HG03175 (cell line): ENCODE data around the gene SWAP70.
"Not testable (repeated sequence)": the region's sequence is repeated elsewhere in the genome, so short reads cannot be mapped to it uniquely, and the experiment has no call there.

Source experiments
- ATAC-seq: cut with Tn5 transposase; IDR thresholded peaks from one replicate; pipeline ENCODE4 v1.9.1; 2021; ENCODE audit warnings: mild to moderate bottlenecking, moderate library complexity; ENCODE audit not compliant: unreplicated experiment

Gene SWAP70

GRCh38 chr11:9663699-9664275 is at the start of gene SWAP70:
Gene SWAP70 (plus strand): TSS chr11:9664077. CDS start chr11:9664180, 103 bp downstream.
- ATAC-seq, result peak; percentile 84

GRCh38 chr11:9615031-9615451 is 48.8 kb upstream of the SWAP70 start:
- ATAC-seq, result peak; percentile 52

GRCh38 chr11:9616042-9616675 is 47.7 kb upstream of the SWAP70 start:
- no peak for ATAC-seq

DNA sequence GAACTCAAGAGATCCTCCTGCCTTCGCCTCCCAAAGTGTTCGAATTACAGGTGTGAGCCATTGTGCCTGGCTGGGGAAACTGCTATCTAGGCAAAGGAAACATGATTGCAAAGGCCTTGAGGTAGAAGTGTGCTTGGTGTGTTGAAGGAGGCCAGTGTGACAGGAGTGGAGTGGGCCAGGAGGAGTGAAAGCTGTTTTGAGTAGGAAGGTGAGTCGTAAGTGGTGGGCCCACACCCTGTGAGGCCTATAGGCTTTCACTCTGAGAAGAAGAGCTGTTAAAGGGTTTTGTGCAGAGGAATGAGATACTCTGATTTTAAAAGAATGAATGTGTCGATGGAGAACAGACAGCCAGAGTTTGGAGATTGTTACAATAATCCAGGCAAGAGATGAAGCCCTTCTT is 47.0 kb upstream of the SWAP70 start:
- ATAC-seq, result no peak

GRCh38 chr11:9617940-9618339 is 45.9 kb upstream of the SWAP70 start:
- ATAC-seq, result no peak

DNA sequence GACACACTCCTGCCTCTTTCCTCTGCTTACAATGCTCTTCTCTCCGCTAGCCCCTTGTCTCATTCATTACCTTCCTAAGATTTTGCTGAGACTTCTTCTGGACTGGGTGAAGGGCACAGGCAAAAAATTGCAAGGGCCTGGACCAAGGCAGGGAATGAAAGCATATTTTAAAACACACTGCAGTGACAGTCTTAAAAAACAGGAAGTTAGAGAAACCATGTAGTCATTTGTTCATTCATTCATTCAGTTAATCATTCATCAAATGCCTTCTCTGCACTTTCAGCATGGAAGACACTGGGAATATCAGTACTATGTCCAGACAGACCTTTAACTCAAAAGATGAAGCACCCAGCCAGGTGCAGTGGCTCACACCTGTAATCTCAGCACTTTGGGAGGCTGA is 44.9 kb upstream of the SWAP70 start:
- no peak for ATAC-seq

- no peak for ATAC-seq
Observed at GRCh38 chr11:9619971-9620370, 43.9 kb upstream of the SWAP70 start.

DNA sequence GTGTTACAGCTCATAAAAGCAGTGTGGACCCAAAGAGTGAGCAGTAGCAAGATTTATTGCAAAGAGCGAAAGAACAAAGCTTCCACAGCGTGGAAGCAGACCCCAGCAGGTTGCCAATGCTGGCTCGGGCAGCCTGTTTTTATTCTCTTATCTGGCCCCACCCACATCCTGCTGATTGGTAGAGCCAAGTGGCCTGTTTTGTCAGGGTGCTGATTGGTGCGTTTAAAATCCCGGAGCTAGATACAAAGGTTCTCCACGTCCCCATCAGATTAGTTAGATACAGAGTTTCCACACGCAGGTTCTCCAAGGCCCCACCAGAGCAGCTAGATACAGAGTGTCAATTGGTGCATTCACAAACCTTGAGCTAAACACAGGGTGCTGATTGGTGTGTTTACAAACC is 41.5 kb upstream of the SWAP70 start:
- ATAC-seq, result not testable (repeated sequence)

DNA sequence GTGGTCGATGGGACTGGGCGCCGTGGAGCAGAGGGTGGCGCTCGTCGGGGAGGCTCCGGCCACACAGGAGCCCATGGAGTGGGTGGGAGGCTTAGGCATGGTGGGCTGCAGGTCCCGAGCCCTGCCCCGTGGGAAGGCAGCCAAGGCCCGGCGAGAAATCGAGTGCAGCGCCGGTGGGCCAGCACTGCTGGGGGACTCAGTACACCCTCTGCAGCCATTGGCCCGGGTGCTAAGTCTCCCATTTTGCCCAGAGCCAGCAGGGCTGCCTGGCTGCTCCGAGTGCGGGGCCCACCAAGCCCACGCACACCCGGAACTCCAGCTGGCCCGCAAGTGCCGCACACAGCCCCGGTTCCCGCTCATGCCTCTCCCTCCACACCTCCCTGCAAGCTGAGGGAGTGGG is 40.8 kb upstream of the SWAP70 start:
- not testable (repeated sequence) for ATAC-seq

DNA sequence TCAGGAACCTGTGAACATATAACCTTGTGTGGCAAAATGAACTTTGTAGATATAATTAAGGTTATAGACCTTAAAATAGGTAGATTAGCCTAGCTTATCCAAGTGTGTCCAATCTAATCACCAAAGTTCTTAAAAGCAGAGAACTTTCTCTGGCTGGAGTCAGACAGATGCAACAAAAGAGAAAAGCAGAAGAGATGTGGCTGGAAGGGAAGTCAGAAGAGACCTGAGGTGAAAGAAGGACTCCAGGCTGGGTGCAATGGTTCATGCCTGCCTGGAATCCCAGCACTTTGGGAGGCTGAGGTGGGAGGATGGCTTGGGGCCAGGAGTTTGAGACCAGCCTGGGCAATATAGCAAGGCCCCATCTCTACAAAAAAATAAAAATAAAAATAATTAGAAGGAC is 39.4 kb upstream of the SWAP70 start:
- no peak for ATAC-seq

- ATAC-seq, result no peak
Observed at GRCh38 chr11:9625162-9625561, 38.7 kb upstream of the SWAP70 start.

DNA sequence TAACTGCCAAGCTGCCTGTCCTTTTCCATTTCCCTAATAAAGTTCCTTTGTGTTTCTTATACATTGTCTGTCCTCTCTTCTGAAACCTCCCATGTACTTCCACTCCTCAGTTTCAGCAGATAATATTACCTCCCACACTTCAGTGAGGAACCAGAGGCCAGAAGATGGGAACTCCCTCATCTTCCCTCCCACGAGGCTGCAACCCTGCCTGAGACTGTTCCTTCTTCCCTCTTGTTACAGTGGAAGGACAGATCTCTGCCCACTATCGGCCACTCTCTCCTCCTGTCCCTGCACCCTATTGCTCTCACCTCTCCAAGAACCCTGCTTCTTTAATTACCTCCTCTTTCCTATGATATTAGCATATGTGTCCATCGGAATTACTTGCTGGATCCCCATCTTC is 38.1 kb upstream of the SWAP70 start:
- no peak for ATAC-seq

- ATAC-seq, result peak; percentile 72
Observed at GRCh38 chr11:9626496-9627394, 37.1 kb upstream of the SWAP70 start.

DNA sequence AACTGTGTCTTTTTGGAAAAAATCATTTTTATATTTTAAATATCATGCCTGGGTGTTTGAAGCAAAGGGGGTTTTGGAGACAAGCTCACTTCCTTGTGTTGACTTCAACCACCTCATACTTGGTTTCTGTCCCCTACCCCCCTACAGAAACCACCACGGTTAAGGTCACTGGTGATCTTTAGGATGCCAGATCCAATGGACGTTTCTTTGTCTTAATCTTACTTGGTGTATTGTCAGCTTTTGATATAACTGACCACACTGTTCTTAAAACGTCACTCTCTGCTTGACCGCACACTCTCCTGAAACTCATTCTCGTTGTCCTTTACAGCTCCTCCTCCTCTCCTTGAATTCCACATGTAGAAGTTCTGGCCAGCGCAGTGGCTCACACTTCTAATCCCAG is 34.8 kb upstream of the SWAP70 start:
- ATAC-seq, result no peak

DNA sequence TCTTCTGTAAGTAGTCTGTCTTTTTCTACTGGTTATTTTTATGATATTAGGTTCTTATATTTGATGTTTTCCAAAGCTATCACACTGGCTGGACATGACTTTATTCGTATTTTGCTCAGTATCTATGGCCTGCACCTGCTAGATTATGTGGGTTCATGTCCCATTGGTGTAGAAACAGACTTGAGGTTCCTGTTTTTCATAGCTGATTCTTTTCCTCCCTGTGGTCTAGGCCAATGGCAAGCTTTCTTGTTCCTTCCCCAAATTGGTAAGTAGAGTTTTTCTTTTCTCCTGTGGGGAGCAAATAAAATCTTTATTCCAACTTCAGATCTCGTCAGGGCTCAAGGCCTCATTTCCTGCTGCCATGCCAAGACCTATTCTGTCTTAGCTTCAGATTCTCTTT is 30.2 kb upstream of the SWAP70 start:
- no peak for ATAC-seq

GRCh38 chr11:9636691-9637090 is 27.2 kb upstream of the SWAP70 start:
- ATAC-seq, result no peak

- ATAC-seq, result no peak
Observed at GRCh38 chr11:9639099-9639498, 24.8 kb upstream of the SWAP70 start.

- peak; percentile 62 for ATAC-seq
Observed at GRCh38 chr11:9639985-9640384, 23.9 kb upstream of the SWAP70 start.

- ATAC-seq, result no peak
Observed at GRCh38 chr11:9642894-9643293, 21.0 kb upstream of the SWAP70 start.

GRCh38 chr11:9643751-9644150 is 20.1 kb upstream of the SWAP70 start:
- ATAC-seq, result peak; percentile 83

DNA sequence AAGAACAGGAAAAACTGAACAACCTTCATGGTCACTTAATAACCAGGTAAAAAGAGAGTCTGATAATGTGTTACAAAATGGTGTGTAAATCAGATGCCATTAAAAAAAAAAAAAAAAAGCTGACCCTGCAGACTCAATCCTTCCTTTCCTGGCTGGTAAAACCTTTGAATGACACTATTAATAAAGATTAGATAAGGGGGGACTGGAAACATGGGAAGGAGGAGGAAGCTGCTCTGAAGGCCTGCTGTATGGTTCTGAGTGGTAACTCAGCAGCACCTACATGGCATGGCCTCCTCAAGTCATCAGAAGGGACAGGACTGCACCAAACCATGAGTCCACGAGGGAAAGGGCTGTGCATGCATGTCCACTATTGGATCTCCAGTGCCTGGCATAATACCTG is 18.0 kb upstream of the SWAP70 start:
- no peak for ATAC-seq

- no peak for ATAC-seq
Observed at GRCh38 chr11:9646324-9646723, 17.6 kb upstream of the SWAP70 start.
